Stimulated activated CD4-positive, alpha-beta T cell treated with anti-CD3 and anti-CD28 coated beads, TNF-alpha, amount 100 ng/mL, for 4 hours (primary cell): ENCODE measurements around the gene KIR2DL3.
"Not testable (repeated sequence)": the region's sequence is repeated elsewhere in the genome, so short reads cannot be mapped to it uniquely, and the experiment has no call there.

Source experiments
- DNase-seq, 3 experiments: peaks; one replicate each; pipeline ENCODE4 v3.0.0-alpha.2; 2020; ENCODE audit warnings: low read depth in 3 of 3

Gene KIR2DL3

DNA sequence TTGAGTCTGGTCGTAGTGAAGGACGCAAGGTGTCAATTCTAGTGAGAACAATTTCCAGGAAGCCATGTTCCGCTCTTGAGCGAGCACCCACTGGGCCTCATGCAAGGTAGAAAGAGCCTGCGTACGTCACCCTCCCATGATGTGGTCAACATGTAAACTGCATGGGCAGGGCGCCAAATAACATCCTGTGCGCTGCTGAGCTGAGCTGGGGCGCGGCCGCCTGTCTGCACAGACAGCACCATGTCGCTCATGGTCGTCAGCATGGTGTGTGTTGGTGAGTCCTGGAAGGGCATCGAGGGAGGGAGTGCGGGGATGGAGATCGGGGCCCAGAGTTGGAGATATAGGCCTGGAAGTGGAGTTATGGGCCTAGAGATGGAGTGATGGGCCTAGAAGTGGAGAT is at the start of gene KIR2DL3:
TSS of gene KIR2DL3 (plus strand) at position 208 of the 400 bp plus-strand sequence. CDS start at position 241, 33 bp downstream.
- DNase-seq = not testable (repeated sequence)

DNA sequence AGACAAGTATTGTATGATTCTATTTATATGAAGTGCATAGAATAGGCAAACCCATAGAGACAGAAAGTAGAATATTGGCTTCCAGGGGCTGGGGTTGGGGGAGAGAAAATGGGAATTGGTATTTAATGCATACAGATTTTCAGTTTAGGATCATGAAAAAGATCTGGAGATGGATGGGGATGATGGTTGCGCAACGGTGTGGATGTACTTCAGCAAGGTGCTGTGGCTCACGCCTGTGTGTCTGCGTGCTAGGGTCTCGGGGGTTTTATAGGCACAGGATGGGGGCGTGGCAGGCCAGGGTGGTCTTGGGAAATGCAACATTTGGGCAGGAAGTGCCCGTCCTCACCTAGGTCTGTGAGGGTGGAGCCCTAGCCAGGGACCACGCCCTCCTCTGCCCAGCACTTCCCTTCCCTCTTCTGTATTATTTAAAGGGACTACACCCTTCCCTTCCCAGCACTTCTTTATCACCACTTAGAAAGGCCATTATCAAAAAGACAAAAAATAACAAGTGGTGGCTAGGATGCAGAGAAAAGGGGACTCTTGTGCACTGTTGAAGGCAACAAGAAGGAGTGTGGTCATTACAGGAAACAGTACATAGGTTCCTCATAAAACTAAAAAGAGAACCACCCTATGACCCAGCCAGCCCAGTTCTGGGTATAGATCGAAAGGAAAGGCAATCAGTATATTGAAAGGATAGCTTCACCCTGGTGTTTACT is 46.6 kb upstream of the KIR2DL3 start:
- no peak for DNase-seq

GRCh38 chr19:54692298-54692615 is 46.1 kb upstream of the KIR2DL3 start:
- no peak for DNase-seq

DNA sequence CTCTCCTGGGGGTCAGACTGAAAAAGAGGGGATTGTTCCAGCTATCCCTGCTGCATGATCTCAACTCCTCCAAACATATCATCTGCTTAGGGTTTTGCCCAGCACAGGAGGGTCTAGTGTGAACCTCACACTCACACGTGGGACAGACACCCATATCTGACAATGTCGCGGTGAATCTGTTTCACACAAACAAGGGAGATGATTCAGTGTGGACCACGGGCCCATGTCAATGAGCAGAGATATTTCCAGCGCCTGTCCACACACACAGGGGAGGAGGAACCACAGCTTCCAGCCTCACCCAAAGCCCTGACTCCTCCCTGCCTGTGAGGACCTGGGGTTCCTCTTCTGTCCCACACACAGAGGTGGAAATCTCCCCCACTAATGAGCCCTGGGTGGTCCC is 43.7 kb upstream of the KIR2DL3 start:
- DNase-seq = no peak

GRCh38 chr19:54696117-54696548 is 42.2 kb upstream of the KIR2DL3 start:
- DNase-seq = no peak

GRCh38 chr19:54696766-54697165 is 41.5 kb upstream of the KIR2DL3 start:
- DNase-seq = no peak

- DNase-seq = not testable (repeated sequence)
Measured at GRCh38 chr19:54697716-54698115, 40.6 kb upstream of the KIR2DL3 start.

DNA sequence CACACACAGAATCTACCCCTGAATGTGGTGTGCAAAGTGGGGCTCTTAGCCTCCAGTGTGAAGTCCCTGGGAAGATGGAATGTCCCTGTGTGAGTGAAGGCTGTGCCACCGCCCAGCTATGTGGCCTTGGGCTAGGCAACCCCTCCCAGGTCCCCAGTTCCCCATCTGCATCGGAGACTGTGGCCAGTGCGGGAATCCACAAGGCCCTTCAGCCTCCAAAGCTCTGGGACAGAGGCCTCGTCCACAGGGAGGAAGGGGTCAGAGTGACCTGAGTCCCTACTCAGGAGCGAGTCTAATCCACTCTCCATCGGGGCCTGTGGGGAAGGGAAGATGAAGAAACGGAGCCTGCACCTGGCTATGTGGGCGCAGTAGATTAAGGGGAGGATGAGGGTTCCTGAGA is 33.4 kb upstream of the KIR2DL3 start:
- no peak for DNase-seq

- no peak for DNase-seq
Measured at GRCh38 chr19:54707962-54708361, 30.4 kb upstream of the KIR2DL3 start.

DNA sequence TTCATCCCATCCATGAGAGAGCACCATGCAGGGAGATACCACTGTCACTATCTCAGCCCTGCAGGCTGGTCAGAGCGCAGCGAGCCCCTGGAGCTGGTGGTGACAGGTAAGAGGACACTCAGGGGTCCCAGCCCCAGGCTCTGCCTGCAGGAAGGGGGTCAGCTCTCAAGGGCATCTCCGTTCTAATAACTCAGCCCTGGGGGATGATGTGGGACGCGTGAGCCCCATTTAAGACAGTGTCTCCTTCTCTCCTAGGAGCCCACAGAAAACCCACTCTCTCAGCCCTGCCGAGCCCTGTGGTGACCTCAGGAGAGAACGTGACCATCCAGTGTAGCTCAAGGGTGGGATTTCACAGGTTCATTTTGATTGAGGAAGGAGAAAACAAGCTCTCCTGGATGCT is 29.5 kb upstream of the KIR2DL3 start:
- DNase-seq = no peak

GRCh38 chr19:54709212-54709948 is 28.9 kb upstream of the KIR2DL3 start:
- DNase-seq = no peak

GRCh38 chr19:54709956-54710355 is 28.4 kb upstream of the KIR2DL3 start:
- not testable (repeated sequence) for DNase-seq

DNA sequence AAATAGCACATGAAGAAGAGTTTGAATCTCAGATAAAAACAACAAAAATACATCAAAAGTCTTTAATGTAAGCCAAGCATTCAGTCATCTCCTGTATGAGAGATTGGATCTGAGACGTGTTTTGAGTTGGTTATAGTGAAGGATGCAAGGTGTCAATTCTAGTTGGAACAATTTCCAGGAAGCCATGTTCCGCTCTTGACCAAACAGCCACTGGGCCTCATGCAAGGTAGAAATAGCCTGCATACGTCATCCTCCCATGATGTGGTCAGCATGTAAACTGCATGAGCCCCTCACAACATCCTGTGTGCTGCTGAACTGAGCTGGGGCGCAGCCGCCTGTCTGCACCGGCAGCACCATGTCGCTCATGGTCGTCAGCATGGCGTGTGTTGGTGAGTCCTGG is 14.2 kb upstream of the KIR2DL3 start, which contains the start of gene KIR3DL3:
TSS of gene KIR3DL3 (plus strand) at position 301 of the 400 bp plus-strand sequence. CDS start at position 356, 55 bp downstream.
- no peak for DNase-seq

GRCh38 chr19:54724644-54725043 is 13.7 kb upstream of the KIR2DL3 start:
- DNase-seq = no peak

- no peak for DNase-seq
Measured at GRCh38 chr19:54725321-54725720, 13.0 kb upstream of the KIR2DL3 start.

DNA sequence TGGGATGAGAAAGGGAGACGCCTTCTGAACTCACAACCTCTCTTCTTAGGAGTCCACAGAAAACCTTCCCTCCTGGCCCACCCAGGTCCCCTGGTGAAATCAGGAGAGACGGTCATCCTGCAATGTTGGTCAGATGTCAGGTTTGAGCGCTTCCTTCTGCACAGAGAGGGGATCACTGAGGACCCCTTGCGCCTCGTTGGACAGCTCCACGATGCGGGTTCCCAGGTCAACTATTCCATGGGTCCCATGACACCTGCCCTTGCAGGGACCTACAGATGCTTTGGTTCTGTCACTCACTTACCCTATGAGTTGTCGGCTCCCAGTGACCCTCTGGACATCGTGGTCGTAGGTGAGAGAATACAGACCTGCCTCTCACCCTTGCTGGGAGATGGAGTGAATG is 10.8 kb upstream of the KIR2DL3 start:
- DNase-seq = no peak

DNA sequence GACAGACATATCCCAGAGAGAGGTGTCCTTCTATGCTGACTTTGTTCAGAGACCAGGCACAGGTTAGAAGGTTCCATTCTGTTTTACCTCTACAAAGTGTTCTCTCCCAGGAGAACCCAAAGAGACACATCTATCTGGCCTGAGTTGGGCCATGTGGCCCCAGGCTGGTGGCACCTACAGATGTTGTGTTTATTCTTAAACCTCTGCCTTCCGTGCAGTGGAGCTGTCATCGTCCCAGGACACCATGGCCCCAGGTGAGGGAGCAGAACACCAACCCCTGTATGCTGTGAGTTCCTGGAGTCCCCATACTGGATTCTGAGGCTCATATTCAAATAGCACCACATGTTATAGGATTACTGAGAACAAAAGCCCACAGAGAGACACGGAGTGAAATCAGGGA is 10.1 kb upstream of the KIR2DL3 start:
- DNase-seq = no peak

- no peak for DNase-seq
Measured at GRCh38 chr19:54729416-54730188, 8.7 kb upstream of the KIR2DL3 start.

DNA sequence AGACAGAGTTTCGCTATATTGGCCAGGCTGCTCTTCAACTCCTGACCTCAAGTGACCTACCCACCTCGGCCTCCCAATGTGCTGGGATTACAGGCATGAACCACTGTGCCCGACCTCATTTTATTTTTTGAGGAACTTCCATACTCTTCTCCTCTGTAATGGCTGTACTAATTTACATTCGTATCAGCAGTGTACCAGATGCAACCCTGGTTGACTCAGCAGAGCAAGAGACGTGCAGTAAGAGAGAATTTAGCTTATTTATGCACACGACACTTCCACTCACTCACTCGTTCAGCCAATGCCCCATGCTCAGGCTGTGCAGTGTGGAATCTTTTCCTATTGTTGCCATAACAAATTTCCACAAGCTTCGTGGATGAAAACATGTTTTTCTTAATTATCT is 7.1 kb upstream of the KIR2DL3 start:
- no peak for DNase-seq

- no peak for DNase-seq
Measured at GRCh38 chr19:54738715-54739114, 402 bp downstream of the KIR2DL3 start.

- no peak for DNase-seq
Measured at GRCh38 chr19:54739587-54740497, 1.5 kb downstream of the KIR2DL3 start.
